Testis (tissue), 2 donors: ENCODE results near the gene PKP2.

Source experiments
- CTCF ChIP-seq, 3 experiments: fragments of 450-650 bp in 2 of 3; fragments of 200-600 bp in 1 of 3; sonication (generic) in 1 of 3; IDR thresholded peaks; one replicate each; pipeline ENCODE4 v1.5.1; 2016 to 2019; ENCODE audit warnings: antibody characterized with exemption in 3 of 3, mild to moderate bottlenecking in 2 of 3, moderate library complexity in 1 of 3
- POLR2A ChIP-seq: fragments of 450-650 bp; IDR thresholded peaks from one replicate; pipeline ENCODE4 v1.6.1; 2017; ENCODE audit warnings: antibody characterized with exemption, mild to moderate bottlenecking, moderate library complexity

GRCh38 chr12:32876004-32876403 lies 20.6 kb downstream of the PKP2 start:
- TF ChIP-seq CTCF (IDR thresholded peaks at IDR 0.05) (no peak), POLR2A (no peak)
